C4-2B (cell line): Measurements from ENCODE around the gene ITGA11.

Experiments
- CTCF ChIP-seq: fragments of 450-650 bp; conservative IDR thresholded peaks from 2 replicates; pipeline ENCODE4 v1.5.1; 2017; ENCODE audit warnings: mild to moderate bottlenecking
- ZFX ChIP-seq: fragments of 450-650 bp; IDR thresholded peaks from 2 replicates; pipeline ENCODE4 v1.6.1; 2017

- TF ChIP-seq CTCF = no peak
- TF ChIP-seq ZFX = no peak
Observed at GRCh38 chr15:68421798-68422402, 10.1 kb downstream of the ITGA11 start.
